Measurements from ENCODE around the gene ATP11B.
A peak's percentile ranks its signal among the peaks of the same experiment; 100 is the strongest.
"Not testable (repeated sequence)": the region's sequence is repeated elsewhere in the genome, so short reads cannot be mapped to it uniquely, and the experiment has no call there.

The ATP11B gene

GRCh38 chr3:182848906-182849305 is 55.6 kb downstream of the ATP11B start:
- no peak for DNase-seq

- DNase-seq: no peak
Measured at GRCh38 chr3:182855076-182855475, 61.8 kb downstream of the ATP11B start.

- DNase-seq: no peak
Measured at GRCh38 chr3:182861348-182861747, 68.0 kb downstream of the ATP11B start.

- no peak for DNase-seq
Measured at GRCh38 chr3:182862159-182862860, 69.0 kb downstream of the ATP11B start.

GRCh38 chr3:182869059-182869458 is 75.8 kb downstream of the ATP11B start:
- DNase-seq: no peak

- not testable (repeated sequence) for DNase-seq
Measured at GRCh38 chr3:182870917-182871316, 77.6 kb downstream of the ATP11B start.

DNA sequence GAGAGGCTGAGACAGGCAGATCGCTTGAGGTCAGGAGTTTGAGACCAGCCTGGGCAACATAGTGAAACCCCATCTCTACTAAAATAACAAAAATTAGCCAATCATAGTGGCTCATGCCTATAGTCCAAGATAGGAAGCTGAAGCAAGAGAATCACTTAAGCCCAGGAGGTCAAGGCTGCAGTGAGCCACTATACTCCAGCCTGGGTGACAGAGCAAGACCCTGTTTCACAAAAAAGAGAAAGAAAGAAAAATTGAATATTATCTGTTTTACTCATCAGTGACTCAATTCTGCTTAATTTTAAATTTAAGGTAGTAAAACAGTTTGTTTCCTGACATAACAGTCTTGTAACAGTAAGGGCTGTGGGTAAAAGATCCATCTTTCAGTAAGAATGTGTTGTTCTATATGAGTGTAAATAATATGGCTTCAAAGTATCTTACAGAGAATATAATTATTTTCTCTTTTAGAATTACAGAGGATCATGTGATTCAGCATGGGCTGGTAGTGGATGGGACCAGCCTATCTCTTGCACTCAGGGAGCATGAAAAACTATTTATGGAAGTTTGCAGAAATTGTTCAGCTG is 85.8 kb downstream of the ATP11B start:
- DNase-seq: no peak

DNA sequence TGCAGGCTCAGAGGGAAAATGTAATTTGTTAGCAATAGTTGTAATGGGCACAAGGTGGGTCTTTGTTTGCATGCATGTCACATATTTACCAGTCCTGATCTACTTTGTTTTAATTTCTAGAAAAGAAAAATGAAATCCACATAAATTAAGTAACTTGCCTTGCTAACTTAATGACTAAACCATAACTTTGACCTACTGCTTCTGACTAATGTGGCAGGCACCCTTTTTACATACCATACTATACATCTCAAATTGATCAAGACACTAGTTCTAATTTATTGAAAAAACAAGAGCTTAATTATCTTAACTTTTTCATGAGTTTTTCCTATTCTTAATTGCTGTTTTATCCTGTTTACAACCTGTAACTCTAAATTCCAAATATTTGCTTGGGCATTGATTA is 93.2 kb downstream of the ATP11B start:
- no peak for DNase-seq

DNA sequence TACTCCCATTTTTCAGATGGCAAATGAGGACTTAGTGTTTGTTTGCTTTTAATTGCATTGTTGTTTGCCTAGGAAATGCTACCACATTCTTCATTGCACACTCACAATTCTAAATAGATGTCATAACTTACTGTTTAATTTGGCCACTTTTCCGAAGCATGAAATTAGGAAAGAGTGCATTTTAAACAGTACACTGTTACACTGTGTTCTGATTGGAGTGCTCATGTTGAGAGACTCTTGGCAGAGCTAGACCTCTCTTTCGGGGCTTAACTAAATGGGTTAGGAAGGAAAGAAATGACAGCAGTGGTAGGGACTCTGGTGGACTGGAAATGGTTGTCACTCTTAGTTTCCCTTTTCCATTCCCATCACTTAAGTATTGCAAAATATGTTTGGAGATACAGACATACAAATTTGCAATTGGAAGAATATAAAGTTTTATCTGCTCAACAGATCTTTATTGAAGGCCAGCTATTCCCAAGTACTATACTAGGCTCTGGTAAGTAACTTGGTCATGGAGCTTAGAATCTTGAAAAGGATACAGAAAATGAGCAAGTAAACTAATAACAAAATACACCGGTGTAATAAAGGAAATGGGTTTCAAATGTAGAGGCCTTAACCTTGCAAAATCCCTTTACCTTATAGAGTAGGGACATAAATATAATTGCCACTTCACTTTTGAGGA is 96.8 kb downstream of the ATP11B start:
- DNase-seq: peak; percentile 55

- DNase-seq: no peak
Measured at GRCh38 chr3:182891364-182891763, 98.1 kb downstream of the ATP11B start.

- no peak for DNase-seq
Measured at GRCh38 chr3:182892226-182892625, 98.9 kb downstream of the ATP11B start.

- DNase-seq: no peak
Measured at GRCh38 chr3:182895513-182896112, 102.3 kb downstream of the ATP11B start.

DNA sequence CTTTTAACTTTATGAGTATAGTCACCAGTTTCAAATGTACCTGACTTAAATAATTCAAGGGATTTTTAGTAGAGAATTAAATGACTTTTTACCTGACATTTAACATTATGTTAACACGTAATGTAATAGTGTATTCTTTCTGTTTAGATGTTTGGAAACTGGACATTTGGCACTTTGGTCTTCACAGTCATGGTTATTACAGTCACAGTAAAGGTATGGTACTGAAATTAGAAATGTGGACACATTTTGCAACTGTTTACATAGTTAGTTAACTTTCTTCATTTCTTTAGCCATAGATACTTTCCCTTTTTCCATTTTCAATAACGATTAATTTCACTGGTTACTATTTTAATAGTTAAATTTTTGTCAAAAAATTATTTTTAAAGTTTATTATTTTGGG is 103.2 kb downstream of the ATP11B start:
- no peak for DNase-seq

DNA sequence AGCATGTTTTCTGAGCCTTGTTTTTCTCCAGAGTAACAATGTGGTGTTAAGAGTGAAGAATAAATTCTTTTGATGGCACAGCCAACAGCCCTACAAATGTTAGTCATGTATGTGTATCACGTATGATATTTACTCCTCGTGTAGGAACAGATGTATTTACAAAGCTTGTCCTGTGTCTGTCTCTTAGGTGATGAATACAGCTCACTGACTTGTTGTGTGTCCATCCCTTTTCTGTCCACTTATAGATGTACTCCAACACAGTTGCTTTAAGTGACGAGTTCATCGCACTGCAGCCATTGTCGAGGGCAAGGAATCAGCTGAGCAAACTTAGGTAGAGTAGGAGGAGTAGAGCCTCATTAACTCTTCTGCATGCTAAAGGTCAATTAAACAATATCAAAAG is 108.9 kb downstream of the ATP11B start:
- no peak for DNase-seq

DNA sequence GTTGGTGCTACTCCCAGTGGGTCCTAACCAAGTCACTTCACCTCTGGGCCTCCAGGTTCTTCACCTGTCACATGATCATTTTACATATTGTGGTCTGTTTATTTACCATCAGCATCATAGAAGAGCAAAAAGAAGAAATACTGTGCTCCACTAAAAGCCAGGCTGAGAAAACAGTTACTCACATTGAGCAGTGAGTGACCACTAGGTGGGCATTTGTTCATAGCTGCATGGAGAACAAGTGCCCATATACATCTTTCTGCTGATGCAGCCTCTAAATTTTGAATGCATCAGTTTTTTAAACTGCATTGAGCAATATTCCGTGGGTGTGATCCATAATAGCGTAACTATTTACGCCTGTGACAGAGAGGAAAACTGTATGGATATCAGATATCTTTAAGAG is 110.9 kb downstream of the ATP11B start:
- no peak for DNase-seq

GRCh38 chr3:182905623-182906022 is 112.3 kb downstream of the ATP11B start:
- DNase-seq: no peak

- DNase-seq: no peak
Measured at GRCh38 chr3:182906036-182906435, 112.7 kb downstream of the ATP11B start.

- no peak for DNase-seq
Measured at GRCh38 chr3:182908471-182908870, 115.2 kb downstream of the ATP11B start.

GRCh38 chr3:182909318-182910040 is 116.2 kb downstream of the ATP11B start:
- DNase-seq: no peak

DNA sequence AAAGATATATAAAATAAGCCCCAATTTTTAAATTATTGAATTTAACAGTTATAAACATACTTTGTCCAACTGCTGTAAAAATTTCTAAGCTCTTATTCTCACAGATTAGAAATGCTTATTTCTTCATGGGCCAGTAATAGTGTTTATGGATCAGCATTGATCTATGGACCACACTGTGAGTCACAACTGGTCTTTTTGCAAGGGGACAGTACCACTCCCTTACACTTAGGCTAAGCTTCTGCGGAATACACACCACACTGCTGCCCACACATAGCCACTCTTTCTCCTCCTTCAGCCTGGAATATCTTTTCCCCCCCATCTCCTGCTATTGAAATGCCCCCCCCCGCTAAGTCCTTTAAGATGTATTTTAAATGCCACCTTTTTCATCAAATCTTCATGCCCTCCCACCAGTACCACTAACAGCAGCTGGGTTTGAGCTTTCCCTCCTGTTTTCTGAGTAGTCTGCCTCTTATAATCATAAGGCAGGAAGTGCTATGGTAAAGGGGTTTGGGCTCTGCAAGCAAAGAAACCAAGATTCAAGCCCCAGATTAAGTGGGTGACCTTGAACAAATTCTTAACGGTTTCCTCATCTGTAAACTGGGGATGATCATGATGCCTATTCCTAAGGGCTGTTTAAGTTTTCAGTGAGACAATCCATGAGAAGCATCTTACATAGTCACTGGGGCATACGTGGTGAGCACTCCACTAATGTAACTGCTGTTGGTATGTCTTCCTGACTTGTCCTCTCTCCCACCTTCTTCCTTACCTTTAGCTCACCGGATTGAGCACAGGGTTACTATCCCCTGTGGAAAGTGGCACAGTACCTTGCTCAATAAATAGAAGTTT is 117.9 kb downstream of the ATP11B start:
- no peak for DNase-seq

- DNase-seq: no peak
Measured at GRCh38 chr3:182911782-182912111, 118.4 kb downstream of the ATP11B start.

GRCh38 chr3:182912474-182912873 is 119.2 kb downstream of the ATP11B start:
- no peak for DNase-seq
